DMS53 (cell line): ENCODE results near the gene HLA-DRA.

Source experiments
- DNase-seq: peaks from one replicate; lab custom pipeline; 2025; lab: John Stamatoyannopoulos, UW

HLA-DRA gene

DNA sequence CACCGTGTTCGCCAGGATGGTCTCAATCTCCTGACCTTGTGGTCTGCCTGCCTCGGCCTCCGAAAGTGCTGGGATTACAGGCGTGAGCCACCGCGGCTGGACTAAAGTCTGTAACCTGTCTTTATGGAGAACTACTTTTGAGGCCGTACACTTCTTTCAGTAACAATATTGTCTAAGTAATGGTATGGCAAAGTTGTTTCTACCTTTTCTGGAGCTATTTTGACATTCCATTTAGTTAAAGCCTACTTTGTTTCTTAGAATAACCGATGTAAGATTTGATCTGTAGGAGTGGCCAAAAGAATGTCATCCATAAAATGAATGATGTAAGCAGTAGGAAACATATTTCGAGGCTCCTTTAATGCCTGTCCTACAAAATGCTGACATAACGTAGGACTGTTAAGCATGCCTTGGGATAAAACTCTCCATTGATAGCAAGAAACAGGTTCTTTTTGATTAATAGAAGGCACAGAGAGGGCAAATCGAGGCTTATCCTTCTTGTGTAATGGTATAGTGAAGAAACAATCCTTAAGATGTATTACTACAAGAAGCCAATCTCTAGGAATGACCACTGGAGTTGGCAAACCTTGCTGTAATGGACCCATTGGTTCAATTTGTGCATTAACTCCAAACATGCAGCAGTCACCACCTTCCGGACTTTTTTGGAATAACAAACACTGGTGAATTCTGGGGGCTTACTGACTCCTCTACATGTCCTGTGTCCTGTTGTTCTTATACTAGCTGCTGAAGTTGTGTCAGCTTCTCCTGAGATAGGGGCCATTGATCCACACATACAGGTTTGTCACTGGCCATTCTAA, 35.9 kb downstream of the HLA-DRA start:
- DNase-seq: no peak

GRCh38 chr6:32483968-32484613, 44.4 kb downstream of the HLA-DRA start:
- DNase-seq: no peak

DNA sequence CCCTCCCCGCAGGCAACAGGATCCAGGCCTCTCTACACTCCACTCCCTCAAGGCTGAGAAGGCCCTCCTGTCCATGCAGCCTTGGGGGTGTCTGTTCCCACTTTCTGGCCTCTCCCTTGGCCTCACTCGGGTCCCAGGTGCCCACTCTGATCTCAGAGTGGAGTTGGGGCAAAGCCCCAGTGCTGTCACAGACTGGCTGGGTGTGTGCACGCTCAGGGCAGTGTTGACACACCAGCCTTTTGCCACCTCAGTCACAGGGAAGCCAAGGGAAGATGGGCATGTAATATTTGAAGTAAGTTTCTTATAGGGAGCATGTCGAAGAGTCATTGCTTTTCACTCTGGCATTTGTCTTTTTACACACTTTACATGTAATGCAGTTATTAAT, 44.9 kb downstream of the HLA-DRA start:
- DNase-seq: no peak

- DNase-seq: no peak
These were observed 48.4 kb downstream of the HLA-DRA start for GRCh38 chr6:32488083-32488482.

- no peak for DNase-seq
These were observed 52.0 kb downstream of the HLA-DRA start for GRCh38 chr6:32491700-32492099.

GRCh38 chr6:32492351-32492750, 52.7 kb downstream of the HLA-DRA start:
- DNase-seq: no peak
